ENCODE data around the gene CCDC192. TPM values are rescaled to one million over a fixed set of nuclear protein-coding genes. Genes with fewer than 3 reads are reported as not detected.

Gene CCDC192
- total RNA-seq, 2 donors from 2014 or later, result not detected

DNA sequence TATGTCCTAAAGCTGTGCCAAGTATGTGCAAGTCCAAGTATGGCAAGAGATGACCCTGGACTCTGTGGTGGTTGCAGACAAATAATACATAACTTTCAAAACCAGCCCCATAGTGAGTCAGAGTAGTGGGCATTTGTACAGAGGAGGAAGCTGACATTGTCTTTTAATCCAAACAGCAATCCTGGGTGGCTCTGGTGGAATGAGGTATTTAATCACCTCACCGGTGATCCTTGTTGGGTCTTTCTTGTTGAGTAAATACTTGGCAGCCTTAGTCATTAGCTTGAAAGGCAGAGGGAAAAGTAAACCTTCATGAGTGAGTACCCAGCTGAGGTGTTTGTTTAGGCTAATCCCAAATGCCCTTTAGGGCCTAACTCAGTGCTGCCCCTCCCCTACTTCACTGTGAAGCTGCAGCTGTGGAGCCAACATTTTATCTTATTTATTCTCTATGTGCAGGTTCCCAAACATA is 231.6 kb downstream of the CCDC192 start:
- no peaks in the 10 kb centered on the region for H3K27me3 ChIP-seq (replicated peaks; ENCODE audit: insufficient read depth)
- DNase-seq (ENCODE audit: low spot score), result no peak

DNA sequence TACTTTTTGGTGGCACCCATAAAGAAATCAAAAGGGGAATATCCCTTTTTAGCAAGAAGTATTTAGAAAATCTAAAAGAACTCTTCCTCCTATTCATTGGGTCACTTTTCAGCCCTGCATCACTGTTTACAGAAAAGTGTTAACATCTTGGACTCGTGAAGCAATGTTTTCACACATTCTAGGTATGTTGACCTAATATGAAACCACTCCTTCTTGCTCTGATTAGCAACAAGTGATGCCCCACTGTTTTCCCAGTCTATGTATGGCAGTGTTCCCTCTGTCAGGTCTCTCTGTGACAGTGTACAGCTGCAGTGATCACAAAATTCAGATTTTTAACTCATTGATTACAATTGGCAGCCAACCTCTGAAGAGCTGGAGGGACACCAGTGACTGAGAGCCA is 232.2 kb downstream of the CCDC192 start:
- H3K4me3 ChIP-seq, result no peak overlapping the region
- no peaks in the 10 kb centered on the region for H3K9me3 ChIP-seq
- H3K27ac ChIP-seq, result no peak overlapping the region
- no peaks in the 10 kb centered on the region for H3K36me3 ChIP-seq
- no peak for DNase-seq (ENCODE audit: low spot score)
- TF ChIP-seq, protein P1, sequence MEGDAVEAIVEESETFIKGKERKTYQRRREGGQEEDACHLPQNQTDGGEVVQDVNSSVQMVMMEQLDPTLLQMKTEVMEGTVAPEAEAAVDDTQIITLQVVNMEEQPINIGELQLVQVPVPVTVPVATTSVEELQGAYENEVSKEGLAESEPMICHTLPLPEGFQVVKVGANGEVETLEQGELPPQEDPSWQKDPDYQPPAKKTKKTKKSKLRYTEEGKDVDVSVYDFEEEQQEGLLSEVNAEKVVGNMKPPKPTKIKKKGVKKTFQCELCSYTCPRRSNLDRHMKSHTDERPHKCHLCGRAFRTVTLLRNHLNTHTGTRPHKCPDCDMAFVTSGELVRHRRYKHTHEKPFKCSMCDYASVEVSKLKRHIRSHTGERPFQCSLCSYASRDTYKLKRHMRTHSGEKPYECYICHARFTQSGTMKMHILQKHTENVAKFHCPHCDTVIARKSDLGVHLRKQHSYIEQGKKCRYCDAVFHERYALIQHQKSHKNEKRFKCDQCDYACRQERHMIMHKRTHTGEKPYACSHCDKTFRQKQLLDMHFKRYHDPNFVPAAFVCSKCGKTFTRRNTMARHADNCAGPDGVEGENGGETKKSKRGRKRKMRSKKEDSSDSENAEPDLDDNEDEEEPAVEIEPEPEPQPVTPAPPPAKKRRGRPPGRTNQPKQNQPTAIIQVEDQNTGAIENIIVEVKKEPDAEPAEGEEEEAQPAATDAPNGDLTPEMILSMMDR (IDR thresholded peaks at IDR 0.05), result no peak
- no peaks in the 10 kb centered on the region for H3K4me1 ChIP-seq (ENCODE audit: control insufficient read depth in 1 of 2, low read depth in 2 of 2)
- ATAC-seq (ENCODE audit: insufficient number of reproducible peaks, low FRiP score, low read depth), result no peak
- no peaks in the 10 kb centered on the region for H3K27me3 ChIP-seq (replicated peaks; ENCODE audit: insufficient read depth)

More for the DNA sequence above, 231.6 kb downstream of the CCDC192 start:
- TF ChIP-seq, protein P1 (IDR thresholded peaks at IDR 0.05), result no peak
- no peaks in the 10 kb centered on the region for H3K36me3 ChIP-seq
- H3K9me3 ChIP-seq, result no peaks in the 10 kb centered on the region
- no peaks in the 10 kb centered on the region for H3K4me1 ChIP-seq (ENCODE audit: control insufficient read depth in 1 of 2, low read depth in 2 of 2)
- H3K27ac ChIP-seq, result no peak overlapping the region
- H3K4me3 ChIP-seq, result no peak overlapping the region
- ATAC-seq (ENCODE audit: insufficient number of reproducible peaks, low FRiP score, low read depth), result no peak

DNA sequence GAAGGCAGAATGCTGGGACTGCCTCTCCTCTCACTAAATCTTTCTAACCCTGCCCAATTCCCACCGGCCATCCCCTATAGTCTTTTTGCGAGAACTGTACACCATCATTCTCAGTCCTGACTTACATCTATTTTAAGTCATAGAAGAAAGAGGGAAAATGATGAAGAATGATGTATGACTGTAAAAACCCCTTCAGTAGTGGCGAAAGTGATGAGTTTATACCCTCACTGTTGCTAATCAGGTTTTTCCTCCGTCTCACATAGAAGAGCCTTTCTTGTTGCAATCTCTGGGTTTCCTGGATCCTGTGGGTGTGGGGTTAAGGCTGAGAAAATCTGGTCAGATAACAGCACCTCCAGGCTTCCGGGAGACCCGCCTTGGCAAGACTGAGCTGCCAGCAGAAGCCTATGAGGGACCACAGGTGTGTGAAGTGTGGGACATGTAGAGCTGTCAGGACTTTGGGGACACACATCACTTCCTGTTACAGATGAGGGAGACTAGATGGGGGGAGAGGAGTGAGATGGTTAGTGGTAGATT is 233.3 kb downstream of the CCDC192 start:
- H3K4me1 ChIP-seq (ENCODE audit: control insufficient read depth in 1 of 2, low read depth in 2 of 2), result no peaks in the 10 kb centered on the region
- no peaks in the 10 kb centered on the region for H3K9me3 ChIP-seq
- TF ChIP-seq, protein P1 (IDR thresholded peaks at IDR 0.05), result no peak
- no peak overlapping the region for H3K4me3 ChIP-seq
- H3K27me3 ChIP-seq (replicated peaks; ENCODE audit: insufficient read depth), result no peaks in the 10 kb centered on the region
- ATAC-seq (ENCODE audit: insufficient number of reproducible peaks, low FRiP score, low read depth), result no peak
- H3K27ac ChIP-seq, result no peak overlapping the region
- H3K36me3 ChIP-seq, result no peaks in the 10 kb centered on the region
- no peak for DNase-seq (ENCODE audit: low spot score)

DNA sequence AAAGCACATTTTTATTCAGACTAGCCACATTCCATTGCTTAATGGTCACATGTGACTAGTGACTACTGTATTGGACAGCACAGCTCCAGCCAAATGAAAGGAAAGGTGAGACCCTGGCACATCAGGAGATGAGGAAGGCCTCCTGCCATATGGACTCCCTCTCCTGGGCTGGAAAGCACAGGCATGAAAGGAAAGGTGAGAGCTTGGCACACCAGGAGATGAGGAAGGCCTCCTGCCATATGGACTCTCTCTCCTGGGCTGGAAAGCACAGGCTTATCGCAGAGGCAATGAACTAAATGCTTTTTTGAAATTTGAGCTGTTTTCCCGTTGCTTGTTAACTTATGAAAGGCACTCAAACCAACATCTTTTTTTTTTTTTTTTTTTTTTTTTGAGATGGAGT is 235.6 kb downstream of the CCDC192 start:
- DNase-seq (ENCODE audit: low spot score) (no peak), ATAC-seq (ENCODE audit: insufficient number of reproducible peaks, low FRiP score, low read depth) (no peak)
- Histone ChIP-seq H3K4me3 (no peak overlapping the region), H3K27me3 (replicated peaks; ENCODE audit: insufficient read depth) (no peaks in the 10 kb centered on the region), H3K27ac (no peak overlapping the region), H3K36me3 (no peaks in the 10 kb centered on the region), H3K9me3 (no peaks in the 10 kb centered on the region), H3K4me1 (ENCODE audit: control insufficient read depth in 1 of 2, low read depth in 2 of 2) (no peaks in the 10 kb centered on the region)
- TF ChIP-seq, protein P1 (IDR thresholded peaks at IDR 0.05), result no peak

DNA sequence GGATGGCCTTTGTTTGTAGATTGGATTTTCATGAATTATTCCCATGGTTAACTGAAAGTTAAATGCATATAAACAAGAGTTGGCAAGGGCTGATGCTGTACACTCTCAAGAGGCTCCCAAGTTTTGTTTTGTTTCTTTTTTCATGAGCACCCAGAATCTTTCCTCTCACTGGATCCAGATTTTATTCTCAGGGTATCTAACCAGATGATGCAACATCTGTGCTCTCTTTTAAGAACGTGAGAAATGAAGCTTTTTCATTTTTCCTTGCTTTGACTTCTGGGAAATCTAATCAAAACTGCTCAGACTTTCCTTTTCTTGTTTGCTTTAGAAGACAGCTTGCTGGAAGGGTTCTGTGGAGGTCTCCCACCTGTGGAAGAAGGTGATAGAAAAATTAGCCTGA is 237.7 kb downstream of the CCDC192 start:
- ATAC-seq (ENCODE audit: insufficient number of reproducible peaks, low FRiP score, low read depth) (no peak), DNase-seq (ENCODE audit: low spot score) (no peak)
- Histone ChIP-seq H3K9me3 (no peaks in the 10 kb centered on the region), H3K36me3 (no peaks in the 10 kb centered on the region), H3K4me3 (no peak overlapping the region), H3K4me1 (ENCODE audit: control insufficient read depth in 1 of 2, low read depth in 2 of 2) (no peaks in the 10 kb centered on the region), H3K27ac (no peak overlapping the region), H3K27me3 (replicated peaks; ENCODE audit: insufficient read depth) (no peaks in the 10 kb centered on the region)
- TF ChIP-seq, protein P1 (IDR thresholded peaks at IDR 0.05), result no peak
